HUDEP-2 (cell line): ENCODE measurements around the gene PDC.

ENCODE experiments used
- DNase-seq, 76 experiments: peaks; one replicate each; lab custom pipeline; 2025; ENCODE audit not compliant: unreplicated experiment in 76 of 76; lab: John Stamatoyannopoulos, UW

PDC gene

DNA sequence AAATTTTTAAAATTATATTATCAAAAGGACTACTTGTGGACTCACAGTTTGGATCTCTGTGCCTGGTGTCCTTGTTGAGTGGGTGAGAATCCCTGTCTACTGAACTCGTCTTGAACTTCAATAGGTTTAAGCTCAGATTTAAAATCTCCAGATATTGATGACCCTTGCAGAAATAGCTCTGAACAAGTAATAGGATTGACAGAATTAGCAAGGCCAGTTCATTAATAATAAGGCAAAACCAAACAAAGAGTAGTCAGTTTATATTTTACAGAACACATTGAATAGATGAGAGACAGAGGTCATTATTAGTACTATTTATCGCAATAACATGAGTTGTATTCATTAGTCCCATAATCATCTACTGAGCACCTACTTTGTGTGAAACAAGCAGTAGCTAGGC is at the start of gene PDC:
TSS of gene PDC (minus strand) at position 101 of the 400 bp plus-strand sequence. CDS start 11,655 bp downstream, outside the sequence.
- no peak for DNase-seq

DNA sequence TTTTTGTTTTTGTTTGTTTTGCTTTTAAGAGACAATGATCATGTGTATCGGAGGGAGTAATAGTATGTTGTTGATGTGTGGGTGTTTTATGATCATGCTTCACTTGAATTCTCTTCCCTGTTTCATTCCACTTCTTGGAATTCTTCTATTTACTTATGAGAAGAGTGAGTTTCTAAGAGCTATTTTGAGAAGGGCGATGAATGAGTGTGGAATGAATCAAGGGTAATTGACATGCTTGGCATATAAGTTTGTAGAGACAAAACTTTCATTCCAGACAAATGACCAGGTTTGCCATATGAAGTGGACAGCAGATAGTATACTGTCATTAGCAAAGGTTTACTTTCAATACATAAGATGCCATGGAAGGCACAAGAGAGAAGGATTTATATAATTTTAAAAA is 42.3 kb upstream of the PDC start:
- no peak for DNase-seq

GRCh38 chr1:186502087-186502486 is 41.2 kb upstream of the PDC start:
- DNase-seq = no peak

DNA sequence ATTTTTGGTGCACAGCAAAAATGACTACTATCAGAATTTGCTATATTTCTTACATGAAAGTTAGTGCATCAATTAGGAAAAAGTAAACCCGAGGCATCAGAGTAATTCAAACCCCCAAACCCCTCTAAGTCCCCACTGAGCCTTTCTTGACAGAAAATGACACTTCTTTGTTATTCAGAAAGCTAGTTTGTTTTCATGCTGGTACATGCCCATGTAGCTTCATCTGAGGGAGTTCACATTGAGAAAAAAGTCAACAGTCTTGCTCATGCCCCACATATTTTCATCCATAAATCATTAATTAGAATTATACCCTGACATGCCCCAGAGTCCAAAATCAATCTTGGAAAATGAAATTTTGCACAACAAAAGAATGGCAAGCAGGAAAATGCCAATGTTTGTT is 39.9 kb upstream of the PDC start:
- DNase-seq = no peak

GRCh38 chr1:186499571-186499970 is 38.7 kb upstream of the PDC start:
- DNase-seq = no peak

DNA sequence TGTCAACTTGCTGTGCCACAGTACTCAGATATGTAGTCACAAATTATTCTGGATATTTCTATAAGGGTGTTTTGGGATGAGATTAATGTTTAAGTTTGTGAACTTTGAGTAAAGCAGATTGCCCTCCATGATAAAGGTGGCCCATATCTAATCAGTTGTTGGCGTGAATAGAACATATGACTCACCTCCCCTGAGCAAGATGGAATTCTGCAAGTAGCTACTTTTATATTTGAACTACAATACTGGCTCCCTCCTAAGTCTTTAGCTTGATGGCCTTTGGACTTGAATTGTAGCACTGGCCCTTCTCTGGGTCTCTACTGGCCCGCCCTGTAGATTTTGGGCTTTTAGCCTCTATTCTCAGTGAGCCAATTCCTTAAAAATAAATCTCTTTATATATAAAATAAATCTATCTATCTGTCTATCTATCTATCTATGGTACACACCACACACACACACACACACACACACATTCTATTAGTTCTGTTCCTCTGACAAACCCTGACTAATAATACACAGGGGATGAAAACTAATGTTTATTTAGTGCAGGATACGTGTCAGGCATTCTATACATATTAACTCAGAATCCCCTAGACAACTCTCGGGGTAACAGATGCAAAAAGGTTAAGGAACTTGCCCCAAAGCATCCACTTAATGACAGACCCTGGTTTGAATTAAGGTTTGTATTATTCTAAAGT is 37.9 kb upstream of the PDC start:
- DNase-seq = peak in 2 of 76 experiments; percentile 6 to 27

DNA sequence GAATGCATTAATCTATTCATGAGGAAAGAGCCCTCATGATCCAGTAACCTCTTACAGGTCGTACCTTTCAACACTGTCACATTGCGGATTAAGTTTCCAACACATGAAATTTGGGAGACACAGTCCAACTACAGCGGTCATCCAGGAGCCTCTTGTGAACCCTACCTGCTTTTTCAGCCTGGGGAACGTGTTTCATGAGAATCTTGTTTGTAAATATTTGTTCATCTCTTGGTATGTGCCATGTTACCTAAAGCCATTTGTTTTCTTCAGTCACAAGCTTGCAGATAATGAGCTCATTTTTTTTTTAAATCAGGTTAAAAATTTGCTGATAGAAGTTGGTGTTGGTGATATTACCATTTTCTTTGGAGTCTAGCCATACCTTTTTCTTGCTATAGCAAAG is 37.2 kb upstream of the PDC start:
- DNase-seq = no peak

GRCh38 chr1:186497651-186498050 is 36.7 kb upstream of the PDC start:
- DNase-seq = no peak

DNA sequence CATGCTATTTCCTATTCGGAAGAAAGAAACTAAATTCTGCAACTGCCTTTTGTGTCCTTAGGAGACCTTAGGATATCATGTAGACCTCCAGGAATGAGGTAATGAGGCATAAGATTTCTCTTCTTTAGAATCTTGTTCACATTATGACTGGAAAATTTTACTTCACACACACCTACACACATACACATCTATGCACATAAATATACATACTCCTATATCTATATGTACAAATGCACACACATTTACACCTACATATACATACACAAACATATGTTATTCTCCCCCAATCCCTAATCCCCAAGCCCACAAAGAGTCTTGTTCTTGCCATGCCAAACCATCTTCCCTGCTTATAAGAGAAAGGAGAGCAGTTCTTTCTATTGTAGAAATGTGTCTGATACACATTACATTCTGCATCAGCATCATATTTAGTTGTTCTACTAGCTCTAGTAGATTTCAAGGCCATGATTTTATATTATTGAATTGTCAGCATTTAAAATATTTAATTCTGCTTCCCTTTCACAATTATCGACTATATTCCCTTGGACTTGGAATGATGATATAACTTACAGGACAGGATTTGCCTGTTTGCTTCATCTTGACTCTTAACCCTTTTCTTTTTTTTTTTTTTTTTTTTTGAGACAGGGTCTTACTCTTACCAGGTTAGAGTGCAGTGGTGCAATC is 35.4 kb upstream of the PDC start:
- no peak for DNase-seq

GRCh38 chr1:186494832-186495271 is 33.9 kb upstream of the PDC start:
- DNase-seq = no peak

- DNase-seq = no peak
Observed at GRCh38 chr1:186492531-186493291, 31.8 kb upstream of the PDC start.

DNA sequence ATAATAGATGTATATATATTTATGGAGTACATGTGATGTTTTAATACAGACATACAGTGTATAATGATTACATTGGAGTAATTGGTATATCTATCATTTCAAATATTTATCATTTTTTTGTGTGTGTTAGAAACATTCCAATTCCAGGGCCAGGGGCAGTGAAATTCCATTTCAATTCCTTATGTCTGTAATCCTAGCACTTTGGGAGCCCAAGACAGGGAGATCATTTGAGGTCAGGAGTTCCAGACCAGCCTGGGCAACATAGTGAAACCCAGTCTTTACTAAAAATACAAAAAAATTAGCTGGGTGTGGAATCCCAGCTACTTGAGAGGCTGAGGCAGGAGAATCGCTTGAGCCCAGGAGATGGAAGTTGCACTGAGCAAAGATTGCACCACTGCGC is 30.4 kb upstream of the PDC start:
- no peak for DNase-seq

GRCh38 chr1:186487163-186487562 is 26.2 kb upstream of the PDC start:
- no peak for DNase-seq

DNA sequence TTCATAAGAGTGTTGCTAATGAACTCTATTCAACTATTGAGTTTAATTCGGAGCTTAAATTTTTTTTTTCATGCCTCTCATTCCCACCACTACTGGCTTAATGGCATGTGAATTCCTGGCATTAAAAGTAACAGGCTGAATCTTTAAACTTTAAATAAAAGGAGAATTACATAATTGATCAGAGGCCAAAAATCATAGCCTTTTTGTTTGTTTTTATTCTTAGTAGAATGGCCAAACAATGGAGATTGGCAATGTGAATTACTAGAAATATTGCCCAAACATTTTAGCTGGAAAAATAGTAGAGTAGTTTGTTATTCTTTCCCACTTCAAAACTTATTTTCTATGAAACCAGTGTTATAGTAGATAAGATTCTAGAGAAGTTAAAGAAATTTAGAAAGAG is 25.1 kb upstream of the PDC start:
- no peak for DNase-seq

DNA sequence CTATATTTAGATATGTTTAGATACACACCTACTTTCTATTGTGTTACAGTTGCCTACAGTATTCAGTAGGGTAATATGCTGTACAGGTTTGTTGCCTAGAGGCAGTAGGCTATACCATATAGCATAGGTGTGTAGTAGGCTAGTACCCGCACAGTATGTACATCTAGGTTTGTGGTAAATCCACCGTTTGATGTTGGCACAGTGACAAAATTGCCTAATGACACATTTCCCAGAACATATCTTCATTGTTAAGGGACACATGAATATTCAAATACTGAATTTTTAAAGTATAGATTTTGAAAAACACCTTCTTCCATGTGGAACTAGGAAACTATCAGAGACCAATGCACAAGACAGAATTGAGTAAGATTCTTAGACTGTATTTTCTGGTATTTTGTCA is 22.6 kb upstream of the PDC start:
- DNase-seq = no peak

DNA sequence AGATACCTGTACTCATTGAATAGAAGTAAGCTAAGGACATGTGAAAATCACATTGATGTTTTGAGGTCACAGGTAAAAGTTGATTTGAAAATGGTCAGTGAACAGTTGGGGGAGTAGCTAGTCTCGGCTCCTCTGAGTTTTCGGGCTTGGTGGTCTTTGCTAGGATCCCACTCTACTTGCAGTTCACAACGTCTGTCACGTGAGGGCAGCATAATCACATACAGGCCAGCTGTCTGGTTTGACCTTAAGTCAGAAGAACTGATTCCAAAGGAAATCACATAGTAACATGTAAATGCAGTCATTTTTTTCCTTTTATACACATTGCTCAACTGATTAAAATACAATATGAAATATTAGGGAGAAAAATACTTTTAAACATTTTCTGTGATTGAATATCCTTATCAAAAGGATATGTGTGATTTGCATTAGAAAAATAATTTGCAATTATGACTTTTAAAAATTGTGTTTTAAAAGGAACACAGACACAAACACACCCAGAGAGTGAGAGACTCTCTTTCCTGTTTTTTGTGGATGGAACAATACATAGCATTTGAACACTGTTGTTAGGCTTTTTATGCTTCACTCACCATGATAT is 21.8 kb upstream of the PDC start:
- DNase-seq = peak in 44 of 76 experiments; percentile 1 to 54 (median 18)

DNA sequence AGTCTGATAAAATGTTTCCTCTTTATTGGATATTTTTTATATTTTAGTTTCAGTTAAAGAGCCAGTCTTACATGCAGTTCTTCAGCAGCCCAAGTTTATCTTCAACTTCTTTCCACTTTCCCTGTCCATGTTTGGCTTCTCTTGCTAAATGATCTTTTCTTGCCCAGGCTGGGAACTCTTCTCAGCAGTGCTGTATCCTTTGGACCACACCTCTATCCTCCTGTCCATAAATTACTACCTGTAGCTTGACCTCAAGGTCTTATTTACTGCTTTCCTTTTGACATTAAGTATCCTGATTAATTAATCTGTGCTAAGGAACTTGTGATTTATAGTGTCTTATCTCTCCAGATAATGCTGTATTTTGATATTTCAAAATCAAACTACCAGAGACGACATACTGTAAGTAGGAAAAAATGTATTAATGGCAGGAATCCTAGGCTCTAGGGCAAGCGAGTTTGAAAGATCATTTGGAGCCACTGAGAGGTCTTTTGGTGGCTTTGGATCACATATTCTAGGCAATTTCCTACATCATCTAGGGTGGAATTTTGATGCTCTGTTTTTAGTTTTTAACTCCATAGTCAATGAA is 20.5 kb upstream of the PDC start:
- DNase-seq = no peak

GRCh38 chr1:186479162-186479561 is 18.2 kb upstream of the PDC start:
- DNase-seq = no peak

GRCh38 chr1:186476264-186477040 is 15.5 kb upstream of the PDC start:
- DNase-seq = no peak

GRCh38 chr1:186474208-186474607 is 13.3 kb upstream of the PDC start:
- DNase-seq = no peak
